ENCODE data around the gene GAD2.

GRCh38 chr10:26334232-26334931 lies 117.8 kb downstream of the GAD2 start:
- TF ChIP-seq CTCF (IDR thresholded peaks at IDR 0.05) (no peak), POLR2A (IDR thresholded peaks at IDR 0.05) (no peak)
